ENCODE measurements around the gene DMRTA2. TPM values are rescaled to one million over a fixed set of nuclear protein-coding genes. Genes with fewer than 3 reads are reported as not detected.

The DMRTA2 gene
- total RNA-seq: not detected

- no peak for DNase-seq (ENCODE audit: low spot score)
Measured at GRCh38 chr1:50422946-50423669, at the start of gene DMRTA2. Gene DMRTA2 (minus strand): TSS chr1:50423443. CDS start chr1:50421536, 1,907 bp downstream.

- DNase-seq (ENCODE audit: low spot score): no peak
Measured at GRCh38 chr1:50471967-50472366, 48.7 kb upstream of the DMRTA2 start.

GRCh38 chr1:50462964-50463363, 39.7 kb upstream of the DMRTA2 start:
- no peak for DNase-seq (ENCODE audit: low spot score)

- DNase-seq (ENCODE audit: low spot score): no peak
Measured at GRCh38 chr1:50458507-50458906, 35.3 kb upstream of the DMRTA2 start.

GRCh38 chr1:50454911-50455310, 31.7 kb upstream of the DMRTA2 start:
- DNase-seq (ENCODE audit: low spot score): no peak

GRCh38 chr1:50453266-50453665, 30.0 kb upstream of the DMRTA2 start:
- DNase-seq (ENCODE audit: low spot score): no peak

- DNase-seq (ENCODE audit: low spot score): no peak
Measured at GRCh38 chr1:50452700-50453099, 29.5 kb upstream of the DMRTA2 start.

- DNase-seq (ENCODE audit: low spot score): no peak
Measured at GRCh38 chr1:50450861-50451653, 27.8 kb upstream of the DMRTA2 start.

GRCh38 chr1:50447961-50448360, 24.7 kb upstream of the DMRTA2 start:
- DNase-seq (ENCODE audit: low spot score): no peak

- DNase-seq (ENCODE audit: low spot score): no peak
Measured at GRCh38 chr1:50441183-50441582, 17.9 kb upstream of the DMRTA2 start.

GRCh38 chr1:50438945-50439344, 15.7 kb upstream of the DMRTA2 start:
- DNase-seq (ENCODE audit: low spot score): no peak

GRCh38 chr1:50436489-50436888, 13.2 kb upstream of the DMRTA2 start:
- DNase-seq (ENCODE audit: low spot score): no peak

- DNase-seq (ENCODE audit: low spot score): no peak
Measured at GRCh38 chr1:50430010-50430405, 6.8 kb upstream of the DMRTA2 start.

- no peak for DNase-seq (ENCODE audit: low spot score)
Measured at GRCh38 chr1:50427818-50428779, 4.9 kb upstream of the DMRTA2 start.

- no peak for DNase-seq (ENCODE audit: low spot score)
Measured at GRCh38 chr1:50427086-50427817, 4.0 kb upstream of the DMRTA2 start.

GRCh38 chr1:50426702-50427085, 3.5 kb upstream of the DMRTA2 start:
- DNase-seq (ENCODE audit: low spot score): no peak

GRCh38 chr1:50426108-50426700, 3.0 kb upstream of the DMRTA2 start:
- DNase-seq (ENCODE audit: low spot score): no peak

GRCh38 chr1:50425376-50426107, 2.3 kb upstream of the DMRTA2 start:
- DNase-seq (ENCODE audit: low spot score): no peak

- no peak for DNase-seq (ENCODE audit: low spot score)
Measured at GRCh38 chr1:50424884-50425375, 1.7 kb upstream of the DMRTA2 start.
